NCI-H1092 treated with DMSO at 0.1 percent for 48 hours (cell line): ENCODE results near the gene GP9.
"Not testable (repeated sequence)": the region's sequence is repeated elsewhere in the genome, so short reads cannot be mapped to it uniquely, and the experiment has no call there.

Experiments
- DNase-seq: peaks from one replicate; lab custom pipeline; 2025; lab: John Stamatoyannopoulos, UW

GP9 gene

GRCh38 chr3:129050556-129051295 is 9.9 kb upstream of the GP9 start:
- no peak for DNase-seq

GRCh38 chr3:129051871-129052340 is 8.7 kb upstream of the GP9 start:
- peak; percentile 20 for DNase-seq

- peak; percentile 87 for DNase-seq
Measured at GRCh38 chr3:129052675-129053074, 7.9 kb upstream of the GP9 start.

GRCh38 chr3:129054605-129055104 is 5.9 kb upstream of the GP9 start:
- DNase-seq, result peak; percentile 27

GRCh38 chr3:129056451-129057173 is 4.0 kb upstream of the GP9 start:
- DNase-seq, result no peak

GRCh38 chr3:129057249-129057648 is 3.3 kb upstream of the GP9 start:
- DNase-seq, result no peak

GRCh38 chr3:129058441-129059200 is 2.0 kb upstream of the GP9 start:
- peak; percentile 61 for DNase-seq

- no peak for DNase-seq
Measured at GRCh38 chr3:129059311-129059958, 1.1 kb upstream of the GP9 start.

GRCh38 chr3:129061023-129061887 is 676 bp downstream of the GP9 start:
- DNase-seq, result no peak

GRCh38 chr3:129061888-129062834 is 1.6 kb downstream of the GP9 start:
- DNase-seq, result no peak

GRCh38 chr3:129063091-129063640 is 2.6 kb downstream of the GP9 start:
- no peak for DNase-seq

- peak; percentile 2 for DNase-seq
Measured at GRCh38 chr3:129063841-129064482, 3.4 kb downstream of the GP9 start.

GRCh38 chr3:129065016-129065719 is 4.6 kb downstream of the GP9 start:
- no peak for DNase-seq

GRCh38 chr3:129065720-129066073 is 5.1 kb downstream of the GP9 start:
- DNase-seq, result no peak

- not testable (repeated sequence) for DNase-seq
Measured at GRCh38 chr3:129067719-129068118, 7.1 kb downstream of the GP9 start.

GRCh38 chr3:129068291-129068886 is 7.8 kb downstream of the GP9 start:
- DNase-seq, result no peak

- not testable (repeated sequence) for DNase-seq
Measured at GRCh38 chr3:129069313-129070085, 8.9 kb downstream of the GP9 start.
